ENCODE data around the gene UBE2F.

DNA sequence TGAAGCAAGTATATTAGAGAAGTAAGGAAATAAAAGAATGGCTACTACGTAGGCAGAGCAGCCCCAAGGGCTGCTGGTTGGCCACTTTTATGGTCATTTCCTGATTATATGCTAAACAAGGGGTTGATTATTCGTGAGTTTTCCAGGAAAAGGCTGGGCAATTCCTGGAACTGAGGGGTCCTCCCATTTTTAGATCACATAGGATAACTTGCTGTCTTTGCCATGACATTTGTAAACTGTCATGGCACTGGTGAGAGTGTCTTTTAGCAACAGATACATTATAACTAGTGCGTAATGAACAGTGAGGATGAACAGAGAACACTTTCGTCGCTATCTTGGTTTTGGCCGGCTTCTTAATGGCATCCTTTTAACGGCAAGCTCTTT lies 2.6 kb upstream of the UBE2F start:
- TF ChIP-seq NR3C1 (IDR thresholded peaks at IDR 0.05) (no peak), POLR2A (IDR thresholded peaks at IDR 0.05; ENCODE audit: low read length) (no peak), EP300 (IDR thresholded peaks at IDR 0.05) (no peak), PHF8 (IDR thresholded peaks at IDR 0.05; ENCODE audit: borderline replicate concordance, low read depth) (no peak), JUNB (IDR thresholded peaks at IDR 0.05) (no peak)
- TF ChIP-seq, protein P1, sequence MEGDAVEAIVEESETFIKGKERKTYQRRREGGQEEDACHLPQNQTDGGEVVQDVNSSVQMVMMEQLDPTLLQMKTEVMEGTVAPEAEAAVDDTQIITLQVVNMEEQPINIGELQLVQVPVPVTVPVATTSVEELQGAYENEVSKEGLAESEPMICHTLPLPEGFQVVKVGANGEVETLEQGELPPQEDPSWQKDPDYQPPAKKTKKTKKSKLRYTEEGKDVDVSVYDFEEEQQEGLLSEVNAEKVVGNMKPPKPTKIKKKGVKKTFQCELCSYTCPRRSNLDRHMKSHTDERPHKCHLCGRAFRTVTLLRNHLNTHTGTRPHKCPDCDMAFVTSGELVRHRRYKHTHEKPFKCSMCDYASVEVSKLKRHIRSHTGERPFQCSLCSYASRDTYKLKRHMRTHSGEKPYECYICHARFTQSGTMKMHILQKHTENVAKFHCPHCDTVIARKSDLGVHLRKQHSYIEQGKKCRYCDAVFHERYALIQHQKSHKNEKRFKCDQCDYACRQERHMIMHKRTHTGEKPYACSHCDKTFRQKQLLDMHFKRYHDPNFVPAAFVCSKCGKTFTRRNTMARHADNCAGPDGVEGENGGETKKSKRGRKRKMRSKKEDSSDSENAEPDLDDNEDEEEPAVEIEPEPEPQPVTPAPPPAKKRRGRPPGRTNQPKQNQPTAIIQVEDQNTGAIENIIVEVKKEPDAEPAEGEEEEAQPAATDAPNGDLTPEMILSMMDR (IDR thresholded peaks at IDR 0.05) = no peak
- TF ChIP-seq, protein P2, sequence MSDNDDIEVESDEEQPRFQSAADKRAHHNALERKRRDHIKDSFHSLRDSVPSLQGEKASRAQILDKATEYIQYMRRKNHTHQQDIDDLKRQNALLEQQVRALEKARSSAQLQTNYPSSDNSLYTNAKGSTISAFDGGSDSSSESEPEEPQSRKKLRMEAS (IDR thresholded peaks at IDR 0.05) = no peak

Measured in A549 (cell line).